Stomach (tissue), 4 donors: ENCODE results near the gene WDR48.

ENCODE experiments used
- EP300 ChIP-seq: sonication (generic); formaldehyde crosslinking; IDR thresholded peaks from one replicate; pipeline ENCODE4 v1.6.1; 2017; ENCODE audit warnings: antibody characterized with exemption
- POLR2AphosphoS5 ChIP-seq, 3 donors: sonication (generic); formaldehyde crosslinking; IDR thresholded peaks; one replicate each; pipeline ENCODE4 v1.6.1; 2016; ENCODE audit warnings: antibody characterized with exemption in 3 of 3
- TF ChIP-seq, protein P1 (sequence below), 7 experiments: fragments of 450-650 bp in 4 of 7; fragments of 200-600 bp in 3 of 7; sonication (generic) in 3 of 7; IDR thresholded peaks; one replicate each; pipeline ENCODE4 v1.5.1; 2016 to 2019; ENCODE audit warnings: antibody characterized with exemption in 7 of 7, control low read depth in 2 of 7, mild to moderate bottlenecking in 1 of 7

DNA sequence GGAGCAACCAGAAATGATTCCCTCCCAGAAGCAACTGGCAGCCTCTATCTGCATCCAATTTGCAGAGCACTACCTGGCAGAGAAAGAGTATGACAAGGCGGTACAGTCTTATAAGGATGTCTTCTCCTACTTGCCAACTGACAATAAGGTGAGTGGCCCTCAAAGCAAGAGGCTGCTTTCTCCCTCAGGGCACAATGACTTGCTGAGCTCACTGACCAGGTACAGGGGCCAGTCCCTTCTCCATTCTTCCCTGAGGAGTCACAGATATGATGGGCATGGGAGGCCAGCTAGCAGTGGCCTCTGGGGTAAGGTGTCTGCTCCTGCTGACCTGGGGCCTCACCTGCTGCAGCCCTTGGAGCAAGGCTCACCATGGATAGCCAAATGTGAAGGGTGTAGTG is 81.3 kb downstream of the WDR48 start:
- TF ChIP-seq, protein P1, sequence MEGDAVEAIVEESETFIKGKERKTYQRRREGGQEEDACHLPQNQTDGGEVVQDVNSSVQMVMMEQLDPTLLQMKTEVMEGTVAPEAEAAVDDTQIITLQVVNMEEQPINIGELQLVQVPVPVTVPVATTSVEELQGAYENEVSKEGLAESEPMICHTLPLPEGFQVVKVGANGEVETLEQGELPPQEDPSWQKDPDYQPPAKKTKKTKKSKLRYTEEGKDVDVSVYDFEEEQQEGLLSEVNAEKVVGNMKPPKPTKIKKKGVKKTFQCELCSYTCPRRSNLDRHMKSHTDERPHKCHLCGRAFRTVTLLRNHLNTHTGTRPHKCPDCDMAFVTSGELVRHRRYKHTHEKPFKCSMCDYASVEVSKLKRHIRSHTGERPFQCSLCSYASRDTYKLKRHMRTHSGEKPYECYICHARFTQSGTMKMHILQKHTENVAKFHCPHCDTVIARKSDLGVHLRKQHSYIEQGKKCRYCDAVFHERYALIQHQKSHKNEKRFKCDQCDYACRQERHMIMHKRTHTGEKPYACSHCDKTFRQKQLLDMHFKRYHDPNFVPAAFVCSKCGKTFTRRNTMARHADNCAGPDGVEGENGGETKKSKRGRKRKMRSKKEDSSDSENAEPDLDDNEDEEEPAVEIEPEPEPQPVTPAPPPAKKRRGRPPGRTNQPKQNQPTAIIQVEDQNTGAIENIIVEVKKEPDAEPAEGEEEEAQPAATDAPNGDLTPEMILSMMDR (IDR thresholded peaks at IDR 0.05) = no peak
- TF ChIP-seq POLR2AphosphoS5 (IDR thresholded peaks at IDR 0.05) (no peak), EP300 (no peak)
